K562 (cell line): ENCODE data around the gene GZF1. TPM values are rescaled to one million over a fixed set of nuclear protein-coding genes. Genes with fewer than 3 reads are reported as not detected.
A peak's percentile ranks its signal among the peaks of the same experiment; 100 is the strongest.

ENCODE experiments used
- ATAC-seq: fragments of 200-7000 bp; cut with Tn5 transposase; 3 replicates; pipeline ENCODE4 v1.9.1; 2020; ENCODE audit warnings: moderate library complexity
- BruUV-seq: library from RNA; stranded (reverse); fragments of 400-500 nt; replicated peaks from 2 replicates; lab custom pipeline; 2021; lab: Mats Ljungman, UMichigan
- CTCF ChIA-PET: fragments of 300-600 bp; formaldehyde crosslinking; extraction: SDS; loops from one replicate; lab custom pipeline; 2021; ENCODE audit warnings: low intra/inter-chr PET ratio; lab: Yijun Ruan, JAX
- POLR2A ChIA-PET: fragments of 300-600, 350-650 bp; sonication (Branson Sonifier 250); formaldehyde crosslinking; extraction: SDS; loops from one replicate; lab custom pipeline; 2021; ENCODE audit warnings: antibody characterized with exemption, inconsistent platforms; lab: Yijun Ruan, JAX
- DNase-seq, 4 experiments: peaks; one replicate each; pipeline versions ENCODE4 v3.0.0 to v3.0.0-alpha.2; 2011 to 2018; ENCODE audit warnings: low spot score in 3 of 4, mixed read lengths in 3 of 4; ENCODE audit errors: extremely low read depth in 1 of 4
- FAIRE-seq: peaks from 2 replicates; lab custom pipeline; 2011; peaks lifted over from hg19 to GRCh38; lab: Jason Lieb, UNC
- H2AFZ ChIP-seq: 2 replicates; pipeline ENCODE4 v1.6.0; 2011; ENCODE audit warnings: low read depth, low read length, control low read depth, inconsistent platforms
- H3K27ac ChIP-seq: fragments of 200-600 bp; 3 replicates; pipeline ENCODE4 v1.8.0; 2011; ENCODE audit warnings: low read depth, mild to moderate bottlenecking, control low read depth, inconsistent platforms, low read length, moderate library complexity, mixed read lengths; ENCODE audit errors: extremely low read depth
- H3K27me3 ChIP-seq, 2 experiments: fragments of 300-600 bp in 1 of 2; 2 replicates in 1 of 2; 3 replicates in 1 of 2; pipeline versions ENCODE4 v1.6.0 to v1.8.0; 2011; ENCODE audit warnings: inconsistent platforms in 2 of 2, low read length in 2 of 2, mild to moderate bottlenecking in 1 of 2, mixed read lengths in 1 of 2, moderate library complexity in 1 of 2; ENCODE audit not compliant: control insufficient read depth in 2 of 2, insufficient read depth in 2 of 2
- H3K36me3 ChIP-seq: fragments of 300-600 bp; 3 replicates; pipeline ENCODE4 v1.8.0; 2011; ENCODE audit warnings: mild to moderate bottlenecking, low read length, inconsistent platforms; ENCODE audit not compliant: control insufficient read depth, insufficient read depth
- H3K4me1 ChIP-seq, 2 experiments: fragments of 200-600 bp in 1 of 2; replicated peaks in 1 of 2; 2 replicates in 1 of 2; 3 replicates in 1 of 2; pipeline versions ENCODE4 v1.5.1 to v1.8.0; 2011; ENCODE audit warnings: inconsistent platforms in 2 of 2, low read length in 2 of 2, mild to moderate bottlenecking in 1 of 2, mixed read lengths in 1 of 2, moderate library complexity in 1 of 2; ENCODE audit not compliant: control insufficient read depth in 2 of 2, insufficient read depth in 2 of 2
- H3K4me2 ChIP-seq: 2 replicates; pipeline ENCODE4 v1.6.1; 2011; ENCODE audit warnings: low read length, control low read depth, inconsistent platforms, mixed read lengths; ENCODE audit not compliant: insufficient read depth
- H3K4me3 ChIP-seq: fragments of 200-600 bp; sonication (generic), shearing (Covaris generic); 2 replicates; pipeline ENCODE4 v1.5.1; 2016; ENCODE audit warnings: control low read depth, inconsistent platforms
- H3K79me2 ChIP-seq: fragments of 200-600 bp; 3 replicates; pipeline ENCODE4 v1.8.0; 2011; ENCODE audit warnings: low read length, inconsistent platforms; ENCODE audit not compliant: control insufficient read depth, insufficient read depth
- H3K9ac ChIP-seq, 2 experiments: 2 replicates each; pipeline versions ENCODE4 v1.6.0 to v1.6.1; 2011; ENCODE audit warnings: low read depth in 2 of 2, low read length in 2 of 2, control low read depth in 1 of 2, inconsistent platforms in 1 of 2, mild to moderate bottlenecking in 1 of 2, mixed read lengths in 1 of 2; ENCODE audit not compliant: insufficient read depth in 1 of 2
- H3K9me1 ChIP-seq: one replicate; pipeline ENCODE4 v1.6.0; 2011; ENCODE audit warnings: inconsistent platforms, mild to moderate bottlenecking, low read length, moderate library complexity; ENCODE audit not compliant: control insufficient read depth, insufficient read depth
- H3K9me3 ChIP-seq: replicated peaks from 2 replicates; pipeline ENCODE4 v1.5.1; 2011; ENCODE audit warnings: low read depth, low read length, inconsistent platforms; ENCODE audit not compliant: control insufficient read depth, insufficient read depth
- H4K20me1 ChIP-seq: replicated peaks from 2 replicates; pipeline ENCODE4 v1.6.1; 2011; ENCODE audit warnings: low read length, inconsistent platforms, mixed read lengths; ENCODE audit not compliant: control insufficient read depth, insufficient read depth
- ELF2 ChIP-seq: fragments of 250-450 bp; sonication (Bioruptor Pico); IDR thresholded peaks from 2 replicates; pipeline ENCODE4 v1.5.0; 2021; ENCODE audit warnings: mild to moderate bottlenecking
- PCBP2 ChIP-seq: fragments of 200-400 bp; formaldehyde crosslinking; IDR thresholded peaks from 2 replicates; pipeline ENCODE4 v1.6.1; 2018; ENCODE audit warnings: low read length, low read depth, mild to moderate bottlenecking, moderate library complexity; ENCODE audit not compliant: poor library complexity, severe bottlenecking
- SNRNP70 ChIP-seq: fragments of 200-400 bp; formaldehyde crosslinking; optimal IDR thresholded peaks from 2 replicates; pipeline ENCODE3; 2017; ENCODE audit warnings: low read depth, low read length
- TAF9B ChIP-seq: fragments of 450-650 bp; IDR thresholded peaks from 2 replicates; pipeline ENCODE4 v1.6.1; 2018; ENCODE audit warnings: mild to moderate bottlenecking; ENCODE audit not compliant: partially characterized antibody
- ZNF212 ChIP-seq: fragments of 450-650 bp; formaldehyde crosslinking; IDR thresholded peaks from 2 replicates; pipeline ENCODE4 v1.4.0; 2020; ENCODE audit warnings: mild to moderate bottlenecking
- WGBS: fragments of 100-300 bp; shearing (Covaris generic); methylation state at CpG from one replicate; pipeline ENCODE4 v1.1.6; 2016; ENCODE audit warnings: low coverage, mixed read lengths; ENCODE audit not compliant: insufficient coverage; ENCODE audit errors: missing lambda C conversion rate; 5-methylcytosine and 5-hydroxymethylcytosine counted together
- in situ Hi-C: fragments of 300-500 bp; cut with MboI; formaldehyde crosslinking; loops from 4 replicates; pipeline ENCODE4 v1.15.0; 2018; ENCODE audit warnings: inconsistent platforms, mixed read lengths
- intact Hi-C: fragments of 100-400 bp; cut with micrococcal nuclease; formaldehyde crosslinking; loops from 2 replicates; pipeline ENCODE4 v1.14.2; 2022
- polyA plus RNA-seq, 8 experiments: library from polyadenylated mRNA; depleted of rRNA in 4 of 8; stranded (reverse) in 5 of 8; unstranded in 3 of 8; fragments of >200 nt; fragmentation: Nextera tagmentation in 2 of 8; fragmentation: Illumina TruSeq in 1 of 8; extraction: Ambion mirVana in 2 of 8; extraction: Trizol in 1 of 8; gene quantifications; 2 replicates each; pipeline versions ENCODE4 v1.2.1 to v1.2.3, GENCODE V29; 2011 to 2014; ENCODE audit warnings: inconsistent platforms in 1 of 8, missing spikeins in 1 of 8
- total RNA-seq, 7 experiments: library from RNA; depleted of rRNA in 6 of 7; stranded (reverse); fragments of >200 nt in 6 of 7; fragmentation: Illumina TruSeq in 2 of 7; extraction: Trizol in 2 of 7; gene quantifications; 2 replicates each; pipeline versions ENCODE4 v1.2.1 to v1.2.3, GENCODE V29; 2011 to 2021; ENCODE audit warnings: low replicate concordance in 1 of 7

Gene GZF1
- total and polyA plus RNA-seq, 9 of the 15 experiments (the other 6 are each of a cell fraction or from before 2014, with no cell fraction given): 1.2 to 15.7 (median 7.4) TPM

DNA sequence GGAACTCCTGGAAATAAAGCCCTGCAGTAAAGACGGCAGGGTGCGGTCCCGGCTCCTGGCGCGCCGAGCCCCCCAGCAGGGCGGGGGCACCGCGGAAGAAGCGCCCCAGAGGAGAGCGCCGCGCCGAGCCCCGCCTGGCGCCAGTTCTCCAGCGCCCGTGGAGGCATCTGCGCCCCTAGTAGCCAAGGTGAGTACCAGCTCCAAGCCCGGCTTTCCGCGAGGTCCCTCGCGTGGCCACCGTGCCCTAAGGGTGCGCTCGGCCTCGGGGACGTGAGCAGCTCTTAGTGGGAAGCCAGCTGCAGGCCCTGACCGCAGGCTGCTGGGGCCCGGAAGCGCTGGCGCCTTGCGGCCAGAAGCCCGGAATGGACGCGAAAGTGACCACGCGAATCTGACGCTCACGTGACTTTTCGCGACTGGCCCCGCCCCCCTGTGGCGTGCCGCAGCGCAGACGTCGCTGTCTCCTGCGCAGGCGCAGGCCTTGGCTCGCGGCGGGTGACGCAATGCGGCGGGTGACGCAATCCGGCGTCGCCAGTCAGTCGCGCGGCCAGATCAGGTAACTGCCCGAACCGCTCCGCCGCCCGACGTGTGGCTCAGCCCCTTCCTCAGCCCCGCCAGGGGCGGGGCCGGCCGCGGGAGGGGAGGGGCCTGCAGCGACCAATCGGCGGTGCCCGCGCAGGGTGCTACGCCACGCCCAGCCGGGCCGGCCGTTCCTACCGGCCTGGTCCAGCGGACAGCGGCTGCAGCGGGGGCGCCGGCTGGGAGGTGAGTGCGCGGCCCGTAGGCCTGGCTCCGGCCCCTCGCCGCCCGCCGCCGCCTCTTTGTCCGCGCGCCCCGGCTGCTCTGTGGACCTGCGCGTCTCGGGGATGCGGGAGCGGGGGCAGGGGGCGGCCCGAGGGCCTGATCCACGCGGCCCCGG, at the start of gene GZF1 (continued):
- peak; percentile 83 for TF ChIP-seq TAF9B
- TF ChIP-seq SNRNP70: no peak
- TF ChIP-seq ZNF212 (CRISPR knock-in tag): no peak

DNA sequence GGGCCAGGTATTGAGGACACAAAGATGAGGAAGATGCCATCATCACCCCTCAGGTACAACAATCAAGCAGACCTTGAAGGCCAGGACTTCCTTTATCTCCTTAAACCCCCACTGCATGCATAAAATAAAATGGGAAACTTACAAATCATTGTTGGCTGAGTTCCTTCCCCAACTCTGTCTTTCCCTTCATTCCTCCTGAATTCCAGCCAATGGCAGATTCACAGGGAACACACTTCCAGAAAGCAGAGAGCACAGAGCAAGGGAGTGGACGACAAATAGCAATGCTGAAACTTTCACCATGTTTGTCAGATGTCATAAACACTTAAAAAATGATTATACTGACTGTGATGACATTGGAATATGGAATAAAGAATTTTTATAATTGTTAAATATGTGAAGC, 48.7 kb upstream of the GZF1 start:
- BruUV-seq: no TSS peak
- Histone ChIP-seq H3K4me2 (no peak overlapping the region), H3K9ac (no peak overlapping the region), H2AFZ (no peak overlapping the region), H3K9me3 (no peaks in the 10 kb centered on the region), H3K4me1 (peaks cover 4 to 12% of the 10 kb centered on the region in 2 experiments; a peak in 3 of 5 replicates), H3K79me2 (no peaks in the 10 kb centered on the region), H3K4me3 (no peak overlapping the region), H3K9me1 (no peaks in the 10 kb centered on the region), H3K27ac (no peak overlapping the region), H3K36me3 (no peaks in the 10 kb centered on the region), H4K20me1 (no peaks in the 10 kb centered on the region; the same call in 1 of the 2 replicates), H3K27me3 (peaks cover 0 to 12% of the 10 kb centered on the region in 2 experiments; a peak in 2 of 5 replicates)
- ChIA-PET CTCF (no interaction called here), POLR2A (interaction anchor here (1.5 kb wide), 1 partner anchor 28 kb away, joined by 5 read pairs; no protein-coding TSS in a partner anchor)
- intact Hi-C loops: no loop called here
- WGBS: 29% methylated on average over 1 of the region's 1 CpG
- ATAC-seq: no peak
- FAIRE-seq: no peak
- in situ Hi-C loops: no loop called here
- DNase-seq: no peak
- TF ChIP-seq ELF2 (CRISPR knock-in tag) (no peak), PCBP2 (no peak)
